HepG2 (cell line): ENCODE measurements around the gene CYB5R3.

Source experiments
- CHD2 ChIP-seq: IDR thresholded peaks from 2 replicates; pipeline ENCODE4 v1.6.1; 2011; ENCODE audit warnings: low read depth, low read length, improper control_type of control experiment
- DR1 ChIP-seq: sonication (generic); formaldehyde crosslinking; IDR thresholded peaks from 2 replicates; pipeline ENCODE4 v1.8.0; 2021; ENCODE audit warnings: mild to moderate bottlenecking, missing genetic modification reagents, inconsistent platforms
- ELF1 ChIP-seq: sonication (generic); formaldehyde crosslinking; IDR thresholded peaks from 2 replicates; pipeline ENCODE4 v1.4.0; 2020; ENCODE audit warnings: missing genetic modification reagents
- EZH2 ChIP-seq: conservative IDR thresholded peaks from 2 replicates; pipeline ENCODE4 v1.6.1; 2012; ENCODE audit warnings: mild to moderate bottlenecking, low read depth, low read length, moderate library complexity
- FOXJ3 ChIP-seq: sonication (generic); formaldehyde crosslinking; IDR thresholded peaks from 2 replicates; pipeline ENCODE4 v1.4.0; 2020; ENCODE audit warnings: missing genetic modification reagents, mild to moderate bottlenecking, borderline replicate concordance
- MTA3 ChIP-seq: sonication (generic); formaldehyde crosslinking; IDR thresholded peaks from 2 replicates; pipeline ENCODE4 v1.4.0; 2020; ENCODE audit warnings: missing genetic modification reagents
- NFYB ChIP-seq: sonication (generic); formaldehyde crosslinking; IDR thresholded peaks from 2 replicates; pipeline ENCODE4 v1.4.0; 2020; ENCODE audit warnings: missing genetic modification reagents
- SMC3 ChIP-seq: IDR thresholded peaks from 2 replicates; pipeline ENCODE4 v1.6.1; 2011; ENCODE audit warnings: low read length, improper control_type of control experiment
- TAF1 ChIP-seq: sonication (generic); formaldehyde crosslinking; IDR thresholded peaks from 2 replicates; pipeline ENCODE4 v1.4.0; 2020; ENCODE audit warnings: missing genetic modification reagents
- TF ChIP-seq, protein P1 (sequence below): sonication (generic); formaldehyde crosslinking; IDR thresholded peaks from 2 replicates; pipeline ENCODE4 v1.8.1; 2023; ENCODE audit warnings: missing genetic modification reagents, inconsistent platforms, borderline replicate concordance
- TF ChIP-seq, protein P2 (sequence below): sonication (generic); formaldehyde crosslinking; IDR thresholded peaks from 2 replicates; pipeline ENCODE4 v1.5.0; 2020; ENCODE audit warnings: mild to moderate bottlenecking, missing genetic modification reagents, moderate library complexity
- TF ChIP-seq, protein P3 (sequence below): fragments of 450-650 bp; IDR thresholded peaks from 2 replicates; pipeline ENCODE4 v1.6.1; 2016
- TF ChIP-seq, protein P4 (sequence below): sonication (generic); formaldehyde crosslinking; IDR thresholded peaks from 2 replicates; pipeline ENCODE4 v1.5.1; 2020; ENCODE audit warnings: mild to moderate bottlenecking, missing genetic modification reagents, moderate library complexity

GRCh38 chr22:42603427-42603826 lies 45.8 kb downstream of the CYB5R3 start:
- TF ChIP-seq ELF1 (CRISPR knock-in tag), result no peak
- TF ChIP-seq TAF1 (CRISPR knock-in tag), result no peak
- no peak for TF ChIP-seq CHD2
- TF ChIP-seq, protein P1, sequence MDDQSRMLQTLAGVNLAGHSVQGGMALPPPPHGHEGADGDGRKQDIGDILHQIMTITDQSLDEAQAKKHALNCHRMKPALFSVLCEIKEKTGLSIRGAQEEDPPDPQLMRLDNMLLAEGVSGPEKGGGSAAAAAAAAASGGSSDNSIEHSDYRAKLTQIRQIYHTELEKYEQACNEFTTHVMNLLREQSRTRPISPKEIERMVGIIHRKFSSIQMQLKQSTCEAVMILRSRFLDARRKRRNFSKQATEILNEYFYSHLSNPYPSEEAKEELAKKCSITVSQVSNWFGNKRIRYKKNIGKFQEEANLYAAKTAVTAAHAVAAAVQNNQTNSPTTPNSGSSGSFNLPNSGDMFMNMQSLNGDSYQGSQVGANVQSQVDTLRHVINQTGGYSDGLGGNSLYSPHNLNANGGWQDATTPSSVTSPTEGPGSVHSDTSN, result no peak
- TF ChIP-seq, protein P2, sequence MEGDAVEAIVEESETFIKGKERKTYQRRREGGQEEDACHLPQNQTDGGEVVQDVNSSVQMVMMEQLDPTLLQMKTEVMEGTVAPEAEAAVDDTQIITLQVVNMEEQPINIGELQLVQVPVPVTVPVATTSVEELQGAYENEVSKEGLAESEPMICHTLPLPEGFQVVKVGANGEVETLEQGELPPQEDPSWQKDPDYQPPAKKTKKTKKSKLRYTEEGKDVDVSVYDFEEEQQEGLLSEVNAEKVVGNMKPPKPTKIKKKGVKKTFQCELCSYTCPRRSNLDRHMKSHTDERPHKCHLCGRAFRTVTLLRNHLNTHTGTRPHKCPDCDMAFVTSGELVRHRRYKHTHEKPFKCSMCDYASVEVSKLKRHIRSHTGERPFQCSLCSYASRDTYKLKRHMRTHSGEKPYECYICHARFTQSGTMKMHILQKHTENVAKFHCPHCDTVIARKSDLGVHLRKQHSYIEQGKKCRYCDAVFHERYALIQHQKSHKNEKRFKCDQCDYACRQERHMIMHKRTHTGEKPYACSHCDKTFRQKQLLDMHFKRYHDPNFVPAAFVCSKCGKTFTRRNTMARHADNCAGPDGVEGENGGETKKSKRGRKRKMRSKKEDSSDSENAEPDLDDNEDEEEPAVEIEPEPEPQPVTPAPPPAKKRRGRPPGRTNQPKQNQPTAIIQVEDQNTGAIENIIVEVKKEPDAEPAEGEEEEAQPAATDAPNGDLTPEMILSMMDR (CRISPR knock-in tag), result no peak
- TF ChIP-seq NFYB, result no peak
- no peak for TF ChIP-seq DR1 (CRISPR knock-in tag)
- no peak for TF ChIP-seq EZH2
- TF ChIP-seq, protein P3, sequence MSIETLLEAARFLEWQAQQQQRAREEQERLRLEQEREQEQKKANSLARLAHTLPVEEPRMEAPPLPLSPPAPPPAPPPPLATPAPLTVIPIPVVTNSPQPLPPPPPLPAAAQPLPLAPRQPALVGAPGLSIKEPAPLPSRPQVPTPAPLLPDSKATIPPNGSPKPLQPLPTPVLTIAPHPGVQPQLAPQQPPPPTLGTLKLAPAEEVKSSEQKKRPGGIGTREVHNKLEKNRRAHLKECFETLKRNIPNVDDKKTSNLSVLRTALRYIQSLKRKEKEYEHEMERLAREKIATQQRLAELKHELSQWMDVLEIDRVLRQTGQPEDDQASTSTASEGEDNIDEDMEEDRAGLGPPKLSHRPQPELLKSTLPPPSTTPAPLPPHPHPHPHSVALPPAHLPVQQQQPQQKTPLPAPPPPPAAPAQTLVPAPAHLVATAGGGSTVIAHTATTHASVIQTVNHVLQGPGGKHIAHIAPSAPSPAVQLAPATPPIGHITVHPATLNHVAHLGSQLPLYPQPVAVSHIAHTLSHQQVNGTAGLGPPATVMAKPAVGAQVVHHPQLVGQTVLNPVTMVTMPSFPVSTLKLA, result no peak
- TF ChIP-seq, protein P4, sequence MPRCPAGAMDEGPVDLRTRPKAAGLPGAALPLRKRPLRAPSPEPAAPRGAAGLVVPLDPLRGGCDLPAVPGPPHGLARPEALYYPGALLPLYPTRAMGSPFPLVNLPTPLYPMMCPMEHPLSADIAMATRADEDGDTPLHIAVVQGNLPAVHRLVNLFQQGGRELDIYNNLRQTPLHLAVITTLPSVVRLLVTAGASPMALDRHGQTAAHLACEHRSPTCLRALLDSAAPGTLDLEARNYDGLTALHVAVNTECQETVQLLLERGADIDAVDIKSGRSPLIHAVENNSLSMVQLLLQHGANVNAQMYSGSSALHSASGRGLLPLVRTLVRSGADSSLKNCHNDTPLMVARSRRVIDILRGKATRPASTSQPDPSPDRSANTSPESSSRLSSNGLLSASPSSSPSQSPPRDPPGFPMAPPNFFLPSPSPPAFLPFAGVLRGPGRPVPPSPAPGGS (CRISPR knock-in tag), result no peak
- TF ChIP-seq MTA3, result no peak
- no peak for TF ChIP-seq FOXJ3 (CRISPR knock-in tag)
- no peak for TF ChIP-seq SMC3
